ENCODE results near the gene ARHGAP15.

Gene ARHGAP15

GRCh38 chr2:143169105-143169504 is 39.9 kb downstream of the ARHGAP15 start:
- DNase-seq (ENCODE audit: low read depth), result no peak

- DNase-seq (ENCODE audit: low read depth), result no peak
These were observed 42.6 kb downstream of the ARHGAP15 start for GRCh38 chr2:143171817-143172216.

GRCh38 chr2:143175438-143175837 is 46.2 kb downstream of the ARHGAP15 start:
- no peak for DNase-seq (ENCODE audit: low read depth)

- no peak for DNase-seq (ENCODE audit: low read depth)
These were observed 47.4 kb downstream of the ARHGAP15 start for GRCh38 chr2:143176606-143177005.

GRCh38 chr2:143177096-143177786 is 48.0 kb downstream of the ARHGAP15 start:
- no peak for DNase-seq (ENCODE audit: low read depth)

- no peak for DNase-seq (ENCODE audit: low read depth)
These were observed 52.3 kb downstream of the ARHGAP15 start for GRCh38 chr2:143181494-143181893.

- DNase-seq (ENCODE audit: low read depth), result no peak
These were observed 53.4 kb downstream of the ARHGAP15 start for GRCh38 chr2:143182649-143183048.

GRCh38 chr2:143183804-143184463 is 54.7 kb downstream of the ARHGAP15 start:
- DNase-seq (ENCODE audit: low read depth), result no peak

- no peak for DNase-seq (ENCODE audit: low read depth)
These were observed 57.7 kb downstream of the ARHGAP15 start for GRCh38 chr2:143186876-143187275.

GRCh38 chr2:143190431-143190830 is 61.2 kb downstream of the ARHGAP15 start:
- DNase-seq (ENCODE audit: low read depth), result no peak

- DNase-seq (ENCODE audit: low read depth), result no peak
These were observed 62.9 kb downstream of the ARHGAP15 start for GRCh38 chr2:143192106-143192505.

- DNase-seq (ENCODE audit: low read depth), result no peak
These were observed 63.5 kb downstream of the ARHGAP15 start for GRCh38 chr2:143192716-143193115.

- DNase-seq (ENCODE audit: low read depth), result no peak
These were observed 63.9 kb downstream of the ARHGAP15 start for GRCh38 chr2:143193121-143193520.

- no peak for DNase-seq (ENCODE audit: low read depth)
These were observed 66.3 kb downstream of the ARHGAP15 start for GRCh38 chr2:143195511-143195910.

- no peak for DNase-seq (ENCODE audit: low read depth)
These were observed 74.8 kb downstream of the ARHGAP15 start for GRCh38 chr2:143204062-143204461.

GRCh38 chr2:143205106-143205764 is 76.0 kb downstream of the ARHGAP15 start:
- no peak for DNase-seq (ENCODE audit: low read depth)

- DNase-seq (ENCODE audit: low read depth), result no peak
These were observed 80.6 kb downstream of the ARHGAP15 start for GRCh38 chr2:143209570-143210445.

GRCh38 chr2:143210446-143210819 is 81.2 kb downstream of the ARHGAP15 start:
- no peak for DNase-seq (ENCODE audit: low read depth)

- DNase-seq (ENCODE audit: low read depth), result no peak
These were observed 88.4 kb downstream of the ARHGAP15 start for GRCh38 chr2:143217512-143218115.

- DNase-seq (ENCODE audit: low read depth), result no peak
These were observed 89.4 kb downstream of the ARHGAP15 start for GRCh38 chr2:143218621-143219020.

- no peak for DNase-seq (ENCODE audit: low read depth)
These were observed 90.0 kb downstream of the ARHGAP15 start for GRCh38 chr2:143219266-143219665.

GRCh38 chr2:143223556-143223955 is 94.3 kb downstream of the ARHGAP15 start:
- no peak for DNase-seq (ENCODE audit: low read depth)

Data from GM04503 (cell line).